ENCODE results near the gene TBC1D9.

Gene TBC1D9

GRCh38 chr4:140756319-140757231 lies at the start of gene TBC1D9 (continued):
- TF ChIP-seq PATZ1 (tag by site-specific recombination; IDR thresholded peaks at IDR 0.05) (peak; percentile 55), ZNF654 (tag by site-specific recombination; IDR thresholded peaks at IDR 0.05; ENCODE audit: low read depth) (no peak), ZNF23 (tag by site-specific recombination; IDR thresholded peaks at IDR 0.05; ENCODE audit: borderline replicate concordance) (no peak), GFI1B (tag by site-specific recombination; IDR thresholded peaks at IDR 0.05) (no peak), ZNF692 (tag by site-specific recombination; IDR thresholded peaks at IDR 0.05) (peak; percentile 93), GLIS2 (tag by site-specific recombination; IDR thresholded peaks at IDR 0.05) (peak; percentile 90), ZNF19 (tag by site-specific recombination; IDR thresholded peaks at IDR 0.05; ENCODE audit: low read depth) (no peak), ZBTB10 (tag by site-specific recombination; IDR thresholded peaks at IDR 0.05) (peak; percentile 88), ZNF394 (tag by site-specific recombination; IDR thresholded peaks at IDR 0.05; ENCODE audit: borderline replicate concordance) (peak; percentile 61), SP2 (tag by site-specific recombination; IDR thresholded peaks at IDR 0.05) (peak; percentile 64), ZNF785 (tag by site-specific recombination; IDR thresholded peaks at IDR 0.05) (no peak), ZNF561 (tag by site-specific recombination; IDR thresholded peaks at IDR 0.05; ENCODE audit: borderline replicate concordance) (no peak), CTCF (tag by site-specific recombination; IDR thresholded peaks at IDR 0.05) (peak; percentile 63; the same call in 1 of the 2 replicates), KLF1 (tag by site-specific recombination; IDR thresholded peaks at IDR 0.05) (peak; percentile 79), ZNF354C (tag by site-specific recombination; IDR thresholded peaks at IDR 0.05; ENCODE audit: borderline replicate concordance, low read depth) (no peak), ZFP3 (tag by site-specific recombination; IDR thresholded peaks at IDR 0.05; ENCODE audit: low read depth) (no peak)
- TF ChIP-seq, protein P1, sequence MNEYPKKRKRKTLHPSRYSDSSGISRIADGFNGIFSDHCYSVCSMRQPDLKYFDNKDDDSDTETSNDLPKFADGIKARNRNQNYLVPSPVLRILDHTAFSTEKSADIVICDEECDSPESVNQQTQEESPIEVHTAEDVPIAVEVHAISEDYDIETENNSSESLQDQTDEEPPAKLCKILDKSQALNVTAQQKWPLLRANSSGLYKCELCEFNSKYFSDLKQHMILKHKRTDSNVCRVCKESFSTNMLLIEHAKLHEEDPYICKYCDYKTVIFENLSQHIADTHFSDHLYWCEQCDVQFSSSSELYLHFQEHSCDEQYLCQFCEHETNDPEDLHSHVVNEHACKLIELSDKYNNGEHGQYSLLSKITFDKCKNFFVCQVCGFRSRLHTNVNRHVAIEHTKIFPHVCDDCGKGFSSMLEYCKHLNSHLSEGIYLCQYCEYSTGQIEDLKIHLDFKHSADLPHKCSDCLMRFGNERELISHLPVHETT (tag by site-specific recombination; IDR thresholded peaks at IDR 0.05) = peak; percentile 80
- TF ChIP-seq, protein P2, sequence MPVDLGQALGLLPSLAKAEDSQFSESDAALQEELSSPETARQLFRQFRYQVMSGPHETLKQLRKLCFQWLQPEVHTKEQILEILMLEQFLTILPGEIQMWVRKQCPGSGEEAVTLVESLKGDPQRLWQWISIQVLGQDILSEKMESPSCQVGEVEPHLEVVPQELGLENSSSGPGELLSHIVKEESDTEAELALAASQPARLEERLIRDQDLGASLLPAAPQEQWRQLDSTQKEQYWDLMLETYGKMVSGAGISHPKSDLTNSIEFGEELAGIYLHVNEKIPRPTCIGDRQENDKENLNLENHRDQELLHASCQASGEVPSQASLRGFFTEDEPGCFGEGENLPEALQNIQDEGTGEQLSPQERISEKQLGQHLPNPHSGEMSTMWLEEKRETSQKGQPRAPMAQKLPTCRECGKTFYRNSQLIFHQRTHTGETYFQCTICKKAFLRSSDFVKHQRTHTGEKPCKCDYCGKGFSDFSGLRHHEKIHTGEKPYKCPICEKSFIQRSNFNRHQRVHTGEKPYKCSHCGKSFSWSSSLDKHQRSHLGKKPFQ (tag by site-specific recombination; IDR thresholded peaks at IDR 0.05) = peak; percentile 97
- TF ChIP-seq, protein P3, sequence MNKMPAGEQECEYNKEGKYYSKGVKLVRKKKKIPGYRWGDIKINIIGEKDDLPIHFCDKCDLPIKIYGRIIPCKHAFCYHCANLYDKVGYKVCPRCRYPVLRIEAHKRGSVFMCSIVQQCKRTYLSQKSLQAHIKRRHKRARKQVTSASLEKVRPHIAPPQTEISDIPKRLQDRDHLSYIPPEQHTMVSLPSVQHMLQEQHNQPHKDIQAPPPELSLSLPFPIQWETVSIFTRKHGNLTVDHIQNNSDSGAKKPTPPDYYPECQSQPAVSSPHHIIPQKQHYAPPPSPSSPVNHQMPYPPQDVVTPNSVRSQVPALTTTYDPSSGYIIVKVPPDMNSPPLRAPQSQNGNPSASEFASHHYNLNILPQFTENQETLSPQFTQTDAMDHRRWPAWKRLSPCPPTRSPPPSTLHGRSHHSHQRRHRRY (tag by site-specific recombination; IDR thresholded peaks at IDR 0.05) = no peak
- TF ChIP-seq, protein P4, sequence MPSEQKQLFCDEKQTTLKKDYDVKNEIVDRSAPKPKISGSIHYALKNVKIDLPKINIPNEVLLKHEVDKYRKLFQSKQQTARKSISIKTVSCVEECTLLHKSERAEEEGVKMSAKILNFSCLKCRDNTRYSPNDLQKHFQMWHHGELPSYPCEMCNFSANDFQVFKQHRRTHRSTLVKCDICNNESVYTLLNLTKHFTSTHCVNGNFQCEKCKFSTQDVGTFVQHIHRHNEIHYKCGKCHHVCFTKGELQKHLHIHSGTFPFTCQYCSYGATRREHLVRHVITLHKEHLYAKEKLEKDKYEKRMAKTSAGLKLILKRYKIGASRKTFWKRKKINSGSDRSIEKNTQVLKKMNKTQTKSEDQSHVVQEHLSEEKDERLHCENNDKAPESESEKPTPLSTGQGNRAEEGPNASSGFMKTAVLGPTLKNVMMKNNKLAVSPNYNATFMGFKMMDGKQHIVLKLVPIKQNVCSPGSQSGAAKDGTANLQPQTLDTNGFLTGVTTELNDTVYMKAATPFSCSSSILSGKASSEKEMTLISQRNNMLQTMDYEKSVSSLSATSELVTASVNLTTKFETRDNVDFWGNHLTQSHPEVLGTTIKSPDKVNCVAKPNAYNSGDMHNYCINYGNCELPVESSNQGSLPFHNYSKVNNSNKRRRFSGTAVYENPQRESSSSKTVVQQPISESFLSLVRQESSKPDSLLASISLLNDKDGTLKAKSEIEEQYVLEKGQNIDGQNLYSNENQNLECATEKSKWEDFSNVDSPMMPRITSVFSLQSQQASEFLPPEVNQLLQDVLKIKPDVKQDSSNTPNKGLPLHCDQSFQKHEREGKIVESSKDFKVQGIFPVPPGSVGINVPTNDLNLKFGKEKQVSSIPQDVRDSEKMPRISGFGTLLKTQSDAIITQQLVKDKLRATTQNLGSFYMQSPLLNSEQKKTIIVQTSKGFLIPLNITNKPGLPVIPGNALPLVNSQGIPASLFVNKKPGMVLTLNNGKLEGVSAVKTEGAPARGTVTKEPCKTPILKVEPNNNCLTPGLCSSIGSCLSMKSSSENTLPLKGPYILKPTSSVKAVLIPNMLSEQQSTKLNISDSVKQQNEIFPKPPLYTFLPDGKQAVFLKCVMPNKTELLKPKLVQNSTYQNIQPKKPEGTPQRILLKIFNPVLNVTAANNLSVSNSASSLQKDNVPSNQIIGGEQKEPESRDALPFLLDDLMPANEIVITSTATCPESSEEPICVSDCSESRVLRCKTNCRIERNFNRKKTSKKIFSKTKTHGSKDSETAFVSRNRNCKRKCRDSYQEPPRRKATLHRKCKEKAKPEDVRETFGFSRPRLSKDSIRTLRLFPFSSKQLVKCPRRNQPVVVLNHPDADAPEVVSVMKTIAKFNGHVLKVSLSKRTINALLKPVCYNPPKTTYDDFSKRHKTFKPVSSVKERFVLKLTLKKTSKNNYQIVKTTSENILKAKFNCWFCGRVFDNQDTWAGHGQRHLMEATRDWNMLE (tag by site-specific recombination; conservative IDR thresholded peaks at IDR 0.05; ENCODE audit: low read depth) = no peak

Data from HEK293 (cell line).